Muscle of back (tissue), 13 donors: ENCODE data around the gene KISS1R. TPM values are rescaled to one million over a fixed set of nuclear protein-coding genes. Genes with fewer than 3 reads are reported as not detected.
A peak's percentile ranks its signal among the peaks of the same experiment; 100 is the strongest.
"Not testable (repeated sequence)": the region's sequence is repeated elsewhere in the genome, so short reads cannot be mapped to it uniquely, and the experiment has no call there.

Source experiments
- DNase-seq, 3 donors: peaks; one replicate each; pipeline versions ENCODE4 v3.0.0 to v3.0.0-alpha.2; 2013
- long read RNA-seq, 9 donors: transcript quantifications; one replicate each; lab custom pipeline, GENCODE V29; 2026
- polyA plus RNA-seq, 10 donors: library from polyadenylated mRNA; unstranded; fragments of 120-200 nt; gene quantifications; one replicate each; pipeline ENCODE4 v1.2.1, GENCODE V29; 2013; ENCODE audit not compliant: insufficient read length in 10 of 10

Gene KISS1R
- not detected for polyA plus RNA-seq
- long read RNA-seq, donor 1: 0 reads
- long read RNA-seq, donor 2: 0 reads
- long read RNA-seq, donor 3: 0 reads
- long read RNA-seq, donor 4: 0 reads
- long read RNA-seq, donor 5: 0 reads
- long read RNA-seq, donor 6: 0 reads
- long read RNA-seq, donor 7: 0 reads
- long read RNA-seq, donor 8: 0 reads
- long read RNA-seq, donor 9: 0 reads

- DNase-seq: peak in 1 of 3 donors; percentile 54
These were observed at the start of gene KISS1R for GRCh38 chr19:917323-918151. Gene KISS1R, plus strand, starts transcription at chr19:917333. Its CDS starts 170 bp downstream, at chr19:917503.

GRCh38 chr19:867855-868457 is 49.2 kb upstream of the KISS1R start:
- DNase-seq: no peak

GRCh38 chr19:868458-869244 is 48.5 kb upstream of the KISS1R start:
- no peak for DNase-seq

GRCh38 chr19:869245-870177 is 47.6 kb upstream of the KISS1R start:
- peak; percentile 46 to 91 (median 80) for DNase-seq

- DNase-seq: no peak
These were observed 46.8 kb upstream of the KISS1R start for GRCh38 chr19:870314-870713.

- peak; percentile 51 to 70 (median 62) for DNase-seq
These were observed 46.2 kb upstream of the KISS1R start for GRCh38 chr19:870963-871401.

- DNase-seq: peak in 1 of 3 donors; percentile 56
These were observed 45.5 kb upstream of the KISS1R start for GRCh38 chr19:871446-872265.

GRCh38 chr19:872266-872951 is 44.7 kb upstream of the KISS1R start:
- DNase-seq: peak in 1 of 3 donors; percentile 69

- DNase-seq: no peak
These were observed 44.0 kb upstream of the KISS1R start for GRCh38 chr19:873084-873483.

- peak in 1 of 3 donors; percentile 53 for DNase-seq
These were observed 43.5 kb upstream of the KISS1R start for GRCh38 chr19:873561-874041.

GRCh38 chr19:875265-875879 is 41.8 kb upstream of the KISS1R start:
- no peak for DNase-seq

GRCh38 chr19:876089-876488 is 41.0 kb upstream of the KISS1R start:
- no peak for DNase-seq

- no peak for DNase-seq
These were observed 40.3 kb upstream of the KISS1R start for GRCh38 chr19:876780-877314.

GRCh38 chr19:877992-878660 is 39.0 kb upstream of the KISS1R start:
- DNase-seq: not testable (repeated sequence)

- not testable (repeated sequence) for DNase-seq
These were observed 38.2 kb upstream of the KISS1R start for GRCh38 chr19:878751-879561.

- no peak for DNase-seq
These were observed 37.3 kb upstream of the KISS1R start for GRCh38 chr19:879711-880438.
